Measurements from ENCODE around the gene MAP2K2. TPM values are rescaled to one million over a fixed set of nuclear protein-coding genes. Genes with fewer than 3 reads are reported as not detected.

MAP2K2 gene
- total and polyA plus RNA-seq, 12 donors, result 81.5 to 369 (median 145) TPM

DNA sequence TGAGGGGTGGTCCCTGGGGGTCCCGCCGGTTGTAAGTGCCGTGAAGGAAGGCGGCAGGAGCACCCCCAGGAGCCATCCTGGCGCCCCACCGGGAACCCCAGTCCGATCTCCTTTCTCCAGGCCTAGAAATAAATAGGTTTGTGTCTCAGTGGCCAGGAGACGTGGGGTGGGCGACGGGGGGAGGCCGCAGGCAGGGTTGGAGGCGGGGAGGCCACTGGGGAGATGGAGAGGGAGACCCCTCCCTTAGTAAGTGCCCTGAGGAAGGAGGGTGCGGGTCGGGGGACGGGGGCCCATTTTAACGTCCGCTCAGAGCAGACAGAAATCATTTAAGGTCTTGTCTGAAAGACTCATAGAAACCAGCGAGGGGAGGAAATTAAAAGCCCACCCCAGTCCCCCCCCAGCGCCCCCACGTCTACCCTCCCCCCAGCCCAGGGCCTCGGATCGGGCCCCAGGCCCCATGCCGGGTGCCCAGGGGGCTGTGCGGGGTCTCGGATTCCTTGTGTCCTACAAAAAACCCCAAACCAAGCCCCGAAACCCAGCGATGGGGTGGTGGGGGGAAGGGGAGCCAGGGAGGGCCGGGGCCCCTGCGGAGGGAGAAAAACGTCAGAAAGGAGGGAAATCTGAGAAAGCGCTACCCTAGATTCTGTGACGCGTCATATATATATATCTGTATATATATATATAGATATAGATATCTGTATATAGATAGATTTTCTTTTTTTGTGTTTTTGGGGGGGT is 76.8 kb downstream of the MAP2K2 start:
- H3K27ac ChIP-seq, result no peak overlapping the region
- 83 to 87% (median 85%) methylated on average over 27 to 33 of the region's 33 CpGs for WGBS, 4 donors
- intact Hi-C loops (cut with DNase I), result no loop called here

DNA sequence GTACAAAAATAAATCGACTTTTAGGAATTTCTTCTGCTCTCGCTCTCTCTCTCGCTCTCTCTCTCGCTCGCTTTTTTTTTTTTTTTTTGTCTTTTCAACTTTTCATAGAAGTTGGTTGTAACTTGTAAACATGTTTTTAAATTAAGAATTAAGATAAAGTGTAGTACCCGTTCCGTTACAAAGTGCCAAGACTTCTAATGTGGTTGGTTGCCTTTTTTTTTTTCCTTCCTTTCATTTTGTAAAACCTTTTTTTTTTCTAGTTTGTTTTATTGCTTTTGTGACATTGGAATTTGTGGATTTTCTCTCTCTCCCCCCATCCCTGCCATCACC is 77.6 kb downstream of the MAP2K2 start:
- DNase-seq, result no peak
- Histone ChIP-seq H3K4me1 (replicated peaks in 1 of 2) (peaks cover 1 to 2% of the 10 kb centered on the region in 2 donors), H3K4me3 (no peak overlapping the region), H3K27me3 (no peaks in the 10 kb centered on the region), H3K9me3 (replicated peaks in 1 of 3) (no peaks in the 10 kb centered on the region), H3K27ac (no peak overlapping the region), H3K36me3 (replicated peaks in 1 of 2) (peaks cover 0 to 38% of the 10 kb centered on the region in 2 donors)
- intact Hi-C loops (cut with DNase I), result no loop called here
- TF ChIP-seq, protein P1, sequence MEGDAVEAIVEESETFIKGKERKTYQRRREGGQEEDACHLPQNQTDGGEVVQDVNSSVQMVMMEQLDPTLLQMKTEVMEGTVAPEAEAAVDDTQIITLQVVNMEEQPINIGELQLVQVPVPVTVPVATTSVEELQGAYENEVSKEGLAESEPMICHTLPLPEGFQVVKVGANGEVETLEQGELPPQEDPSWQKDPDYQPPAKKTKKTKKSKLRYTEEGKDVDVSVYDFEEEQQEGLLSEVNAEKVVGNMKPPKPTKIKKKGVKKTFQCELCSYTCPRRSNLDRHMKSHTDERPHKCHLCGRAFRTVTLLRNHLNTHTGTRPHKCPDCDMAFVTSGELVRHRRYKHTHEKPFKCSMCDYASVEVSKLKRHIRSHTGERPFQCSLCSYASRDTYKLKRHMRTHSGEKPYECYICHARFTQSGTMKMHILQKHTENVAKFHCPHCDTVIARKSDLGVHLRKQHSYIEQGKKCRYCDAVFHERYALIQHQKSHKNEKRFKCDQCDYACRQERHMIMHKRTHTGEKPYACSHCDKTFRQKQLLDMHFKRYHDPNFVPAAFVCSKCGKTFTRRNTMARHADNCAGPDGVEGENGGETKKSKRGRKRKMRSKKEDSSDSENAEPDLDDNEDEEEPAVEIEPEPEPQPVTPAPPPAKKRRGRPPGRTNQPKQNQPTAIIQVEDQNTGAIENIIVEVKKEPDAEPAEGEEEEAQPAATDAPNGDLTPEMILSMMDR (IDR thresholded peaks at IDR 0.05), result no peak
- TF ChIP-seq POLR2A (IDR thresholded peaks at IDR 0.05), result no peak
- WGBS, 4 donors, result 85 to 88% (median 87%) methylated on average over 7 of the region's 7 CpGs

More for the DNA sequence above, 76.8 kb downstream of the MAP2K2 start:
- Histone ChIP-seq H3K27me3 (no peaks in the 10 kb centered on the region), H3K4me3 (no peak overlapping the region), H3K4me1 (replicated peaks in 1 of 2) (peaks cover 9 to 10% of the 10 kb centered on the region in 2 donors), H3K36me3 (replicated peaks in 1 of 2) (peaks cover 0 to 38% of the 10 kb centered on the region in 2 donors), H3K9me3 (replicated peaks in 1 of 3) (no peaks in the 10 kb centered on the region)
- DNase-seq, result no peak
- TF ChIP-seq, protein P1 (IDR thresholded peaks at IDR 0.05), result no peak
- no peak for TF ChIP-seq POLR2A (IDR thresholded peaks at IDR 0.05)

DNA sequence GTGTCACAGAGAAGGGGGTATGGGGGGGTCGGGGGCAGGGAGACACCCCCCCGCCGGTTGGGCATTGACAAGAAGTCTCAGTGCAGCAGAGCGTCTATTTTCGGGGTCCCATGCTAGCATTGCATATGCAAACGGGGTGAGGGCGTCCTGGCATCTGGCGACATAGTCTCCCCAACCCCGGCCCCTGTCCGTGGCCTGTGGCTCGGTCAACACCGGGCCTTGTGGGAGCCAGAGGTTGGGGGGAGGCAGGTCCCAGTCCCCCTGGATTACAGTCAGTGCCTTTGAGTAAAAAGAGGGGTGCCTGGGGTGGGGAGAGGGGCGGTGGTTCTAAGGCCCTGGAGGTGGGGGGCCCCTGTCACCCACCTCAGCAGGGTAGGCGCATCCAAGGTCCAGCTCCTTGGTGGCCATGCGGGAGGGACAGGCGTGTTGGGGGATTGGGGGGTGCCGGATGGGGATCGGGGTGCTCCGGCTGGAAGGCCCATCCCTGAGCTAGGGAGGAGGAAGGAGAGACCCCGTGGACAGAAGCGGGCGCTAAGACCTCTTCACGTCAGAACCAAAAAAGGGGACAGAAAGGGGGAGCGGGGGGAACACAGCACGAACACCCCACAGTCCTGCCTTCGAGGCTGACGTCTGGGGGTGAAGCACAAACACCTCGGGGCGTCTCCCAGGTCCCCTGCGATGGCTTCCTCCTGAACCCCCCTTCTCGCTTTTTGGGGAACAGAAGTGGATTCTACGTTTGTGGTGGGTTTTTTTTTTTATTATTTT is 78.1 kb downstream of the MAP2K2 start:
- TF ChIP-seq, protein P1 (IDR thresholded peaks at IDR 0.05), result no peak
- no peak for TF ChIP-seq POLR2A (IDR thresholded peaks at IDR 0.05)
- DNase-seq, result no peak

DNA sequence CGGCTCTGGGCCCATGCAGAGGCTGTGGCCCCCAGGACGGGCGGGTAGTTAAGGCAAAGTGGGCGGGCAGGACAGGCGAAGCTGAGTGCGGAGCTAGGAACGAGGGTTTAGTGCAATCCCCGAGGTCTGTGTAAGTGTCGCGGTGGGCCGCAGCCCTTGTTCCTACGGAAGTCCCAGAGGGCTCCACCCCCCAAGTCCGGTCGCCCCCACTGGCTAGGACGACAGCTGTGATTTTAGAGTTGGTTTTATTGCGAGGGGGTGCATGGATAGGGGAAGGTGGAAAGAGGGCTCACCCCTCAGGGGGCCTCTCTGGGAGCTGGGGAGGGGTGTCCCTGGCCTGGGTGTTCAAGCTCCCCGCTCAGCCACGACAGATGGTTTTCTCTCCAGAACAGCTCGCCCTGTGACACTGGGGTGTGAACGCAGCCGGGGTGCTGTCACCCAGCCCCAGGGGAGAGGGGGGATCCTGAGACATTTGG is 78.9 kb downstream of the MAP2K2 start:
- intact Hi-C loops (cut with DNase I), result no loop called here
- DNase-seq, result no peak
- Histone ChIP-seq H3K27me3 (no peaks in the 10 kb centered on the region), H3K27ac (no peak overlapping the region), H3K4me3 (no peak overlapping the region), H3K4me1 (replicated peaks in 1 of 2) (no peaks in the 10 kb centered on the region), H3K9me3 (replicated peaks in 1 of 3) (no peaks in the 10 kb centered on the region), H3K36me3 (replicated peaks in 1 of 2) (peaks cover 0 to 33% of the 10 kb centered on the region in 2 donors)
- TF ChIP-seq, protein P1 (IDR thresholded peaks at IDR 0.05), result no peak
- no peak for TF ChIP-seq POLR2A (IDR thresholded peaks at IDR 0.05)
- 78 to 79% (median 79%) methylated on average over 7 to 21 of the region's 21 CpGs for WGBS, 4 donors

More for the DNA sequence above, 78.1 kb downstream of the MAP2K2 start:
- Histone ChIP-seq H3K27me3 (no peaks in the 10 kb centered on the region), H3K9me3 (replicated peaks in 1 of 3) (no peaks in the 10 kb centered on the region), H3K4me1 (replicated peaks in 1 of 2) (no peaks in the 10 kb centered on the region), H3K4me3 (no peak overlapping the region), H3K27ac (no peak overlapping the region), H3K36me3 (replicated peaks in 1 of 2) (peaks cover 0 to 38% of the 10 kb centered on the region in 2 donors)
- intact Hi-C loops (cut with DNase I), result no loop called here
- WGBS, 4 donors, result 84 to 89% (median 87%) methylated on average over 27 to 32 of the region's 32 CpGs

All from adrenal gland (tissue), 12 donors.